Prostate gland (tissue), 2 donors: ENCODE results near the gene RRP36. TPM values are rescaled to one million over a fixed set of nuclear protein-coding genes. Genes with fewer than 3 reads are reported as not detected.
A peak's percentile ranks its signal among the peaks of the same experiment; 100 is the strongest.

Source experiments
- DNase-seq: peaks from one replicate; pipeline ENCODE4 v3.0.0-alpha.2; 2019; ENCODE audit warnings: low spot score
- H3K27ac ChIP-seq, 2 donors: fragments of 200-600 bp; sonication (generic); 2 replicates each; pipeline ENCODE4 v1.5.1; 2017 to 2019
- H3K27me3 ChIP-seq: fragments of 200-600 bp; sonication (generic); replicated peaks from 2 replicates; pipeline ENCODE4 v1.5.1; 2019; ENCODE audit not compliant: insufficient read depth
- H3K36me3 ChIP-seq, 2 donors: fragments of 200-600 bp; sonication (generic); 1 replicate in 1 of 2; 2 replicates in 1 of 2; pipeline versions ENCODE4 v1.5.1 to v1.8.1; 2017 to 2019
- H3K4me1 ChIP-seq: fragments of 200-600 bp; sonication (generic); replicated peaks from 2 replicates; pipeline ENCODE4 v1.5.1; 2019
- H3K4me3 ChIP-seq, 2 donors: fragments of 200-600 bp; sonication (generic); 2 replicates each; pipeline ENCODE4 v1.5.1; 2017 to 2019
- H3K9me3 ChIP-seq: fragments of 200-600 bp; sonication (generic); 2 replicates; pipeline ENCODE4 v1.5.1; 2017
- POLR2A ChIP-seq: fragments of 450-650 bp; IDR thresholded peaks from one replicate; pipeline ENCODE4 v1.6.1; 2016; ENCODE audit warnings: antibody characterized with exemption, mild to moderate bottlenecking
- POLR2AphosphoS5 ChIP-seq: sonication (generic); formaldehyde crosslinking; IDR thresholded peaks from one replicate; pipeline ENCODE4 v1.6.1; 2017; ENCODE audit warnings: antibody characterized with exemption
- WGBS: methylation state at CpG from one replicate; pipeline ENCODE4 v1.1.5; 2018; 5-methylcytosine and 5-hydroxymethylcytosine counted together
- intact Hi-C: fragments of 100-400 bp; cut with DNase I; formaldehyde crosslinking; loops from one replicate; pipeline ENCODE4 v1.14.2; 2022
- total RNA-seq, 2 donors: library from RNA; depleted of rRNA; stranded (reverse); fragments of >200 nt; gene quantifications; one replicate each; pipeline ENCODE4 v1.1.0, GENCODE V29; 2016
- TF ChIP-seq, protein P1 (sequence below), 4 experiments: fragments of 200-600 bp in 2 of 4; fragments of 450-650 bp in 2 of 4; sonication (generic) in 2 of 4; IDR thresholded peaks; 1 replicate in 3 of 4; 2 replicates in 1 of 4; pipeline ENCODE4 v1.5.1; 2016 to 2019; ENCODE audit warnings: antibody characterized with exemption in 4 of 4, mild to moderate bottlenecking in 2 of 4, moderate library complexity in 2 of 4

Gene RRP36
- total RNA-seq, 2 donors from 2014 or later = 45.1 to 50.8 TPM

DNA sequence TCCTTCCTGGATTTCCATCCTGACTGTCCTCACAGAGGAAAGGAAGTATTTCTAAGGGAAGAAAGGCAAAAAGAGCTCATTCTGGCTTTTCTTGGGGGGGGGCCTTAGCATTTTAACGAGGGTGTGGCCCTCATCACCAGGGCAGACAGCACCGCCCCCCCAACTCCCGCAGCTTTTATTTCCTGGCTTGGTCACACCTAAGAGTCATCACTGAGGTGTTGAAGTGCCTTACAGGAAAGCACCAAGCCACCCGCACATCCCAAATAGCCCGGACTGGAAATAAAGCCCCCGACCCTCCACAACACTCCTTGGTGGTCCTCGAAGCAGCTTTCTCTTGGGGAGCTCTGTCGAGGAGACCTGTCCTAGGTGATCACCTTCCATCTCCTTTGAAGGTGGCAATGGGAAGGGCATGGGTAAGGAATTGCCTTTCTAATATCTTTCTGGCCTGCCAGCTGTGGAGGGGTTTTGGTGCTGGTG is 55.9 kb downstream of the RRP36 start:
- no peak for DNase-seq
- Histone ChIP-seq H3K36me3 (no peaks in the 10 kb centered on the region), H3K4me1 (peaks cover 8% of the 10 kb centered on the region), H3K27me3 (no peaks in the 10 kb centered on the region), H3K9me3 (no peaks in the 10 kb centered on the region), H3K4me3 (peak overlapping the region; percentile 73 to 79), H3K27ac (peak overlapping the region; percentile 68 to 78)
- no peak for TF ChIP-seq POLR2A
- TF ChIP-seq, protein P1, sequence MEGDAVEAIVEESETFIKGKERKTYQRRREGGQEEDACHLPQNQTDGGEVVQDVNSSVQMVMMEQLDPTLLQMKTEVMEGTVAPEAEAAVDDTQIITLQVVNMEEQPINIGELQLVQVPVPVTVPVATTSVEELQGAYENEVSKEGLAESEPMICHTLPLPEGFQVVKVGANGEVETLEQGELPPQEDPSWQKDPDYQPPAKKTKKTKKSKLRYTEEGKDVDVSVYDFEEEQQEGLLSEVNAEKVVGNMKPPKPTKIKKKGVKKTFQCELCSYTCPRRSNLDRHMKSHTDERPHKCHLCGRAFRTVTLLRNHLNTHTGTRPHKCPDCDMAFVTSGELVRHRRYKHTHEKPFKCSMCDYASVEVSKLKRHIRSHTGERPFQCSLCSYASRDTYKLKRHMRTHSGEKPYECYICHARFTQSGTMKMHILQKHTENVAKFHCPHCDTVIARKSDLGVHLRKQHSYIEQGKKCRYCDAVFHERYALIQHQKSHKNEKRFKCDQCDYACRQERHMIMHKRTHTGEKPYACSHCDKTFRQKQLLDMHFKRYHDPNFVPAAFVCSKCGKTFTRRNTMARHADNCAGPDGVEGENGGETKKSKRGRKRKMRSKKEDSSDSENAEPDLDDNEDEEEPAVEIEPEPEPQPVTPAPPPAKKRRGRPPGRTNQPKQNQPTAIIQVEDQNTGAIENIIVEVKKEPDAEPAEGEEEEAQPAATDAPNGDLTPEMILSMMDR (IDR thresholded peaks at IDR 0.05) = no peak
- no peak for TF ChIP-seq POLR2AphosphoS5
- intact Hi-C loops = no loop called here
- WGBS = 26% methylated on average over 8 of the region's 8 CpGs

DNA sequence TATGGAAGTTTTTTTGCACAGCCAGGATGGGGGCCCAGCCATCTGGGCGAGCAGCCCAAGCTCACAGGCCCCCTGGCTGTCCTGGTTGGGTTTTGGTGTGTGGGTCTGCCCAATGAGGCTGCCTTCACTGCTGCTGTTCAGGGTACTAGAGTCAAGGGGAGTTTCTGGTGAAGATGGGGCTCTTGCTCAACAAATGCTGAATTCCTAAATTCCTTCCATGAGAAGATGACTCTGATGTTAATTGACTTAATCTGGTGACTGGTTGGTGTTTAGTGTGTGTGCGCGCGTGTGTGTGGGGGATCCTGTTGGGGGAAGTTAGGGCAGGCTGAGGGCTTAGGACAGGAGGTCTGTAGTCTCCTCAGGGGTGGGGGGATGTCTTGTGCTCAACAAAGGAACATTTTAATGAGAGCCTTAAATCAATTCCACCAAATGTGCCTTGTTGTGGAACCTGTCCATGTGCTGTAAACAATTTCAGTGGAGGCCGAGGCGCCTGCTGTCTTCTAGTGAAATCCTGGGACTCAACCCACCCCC is 56.6 kb downstream of the RRP36 start:
- TF ChIP-seq POLR2AphosphoS5 (no peak), POLR2A (no peak)
- TF ChIP-seq, protein P1 (IDR thresholded peaks at IDR 0.05) = no peak
- 76% methylated on average over 6 of the region's 6 CpGs for WGBS
- no peak for DNase-seq
- Histone ChIP-seq H3K36me3 (no peaks in the 10 kb centered on the region), H3K27me3 (no peaks in the 10 kb centered on the region), H3K9me3 (no peaks in the 10 kb centered on the region), H3K27ac (no peak overlapping the region), H3K4me1 (peaks cover 8% of the 10 kb centered on the region), H3K4me3 (peak overlapping the region in 1 of 2 donors; percentile 79)
- intact Hi-C loops = no loop called here

DNA sequence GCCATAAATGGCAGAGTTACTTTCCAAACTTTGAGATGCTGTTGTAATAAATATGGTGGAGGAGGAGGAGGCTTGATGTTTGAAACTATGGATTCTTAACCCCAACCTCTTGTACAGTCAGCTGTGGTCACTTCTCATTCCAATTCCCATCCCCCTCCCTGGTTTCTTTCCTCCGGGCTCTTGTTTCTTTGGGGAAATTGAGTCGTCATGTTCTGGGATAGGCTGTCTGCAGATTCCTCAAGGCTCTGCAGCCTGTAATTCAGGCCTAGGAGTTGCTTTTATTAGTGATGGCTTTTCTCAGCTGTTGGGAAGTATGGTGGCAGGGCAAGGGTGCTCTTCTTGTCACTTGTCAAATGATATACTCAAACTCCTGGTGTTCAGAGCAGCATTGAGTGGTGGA is 57.3 kb downstream of the RRP36 start:
- Histone ChIP-seq H3K27ac (no peak overlapping the region), H3K4me3 (no peak overlapping the region), H3K27me3 (no peaks in the 10 kb centered on the region), H3K4me1 (peaks cover 8% of the 10 kb centered on the region), H3K36me3 (no peaks in the 10 kb centered on the region), H3K9me3 (no peaks in the 10 kb centered on the region)
- whole genome bisulfite sequencing = 79% methylated on average over 2 of the region's 2 CpGs
- no peak for DNase-seq
- intact Hi-C loops = no loop called here
- TF ChIP-seq POLR2AphosphoS5 = no peak
- TF ChIP-seq, protein P1 (IDR thresholded peaks at IDR 0.05) = no peak
- no peak for TF ChIP-seq POLR2A

Other genes with a start within 250 kb of the RRP36 start
- 10 to 100 TPM; 21.0 to 26.2 TPM for gene BICRAL, start 239.6 kb upstream of the RRP36 start, total RNA-seq
- 10 to 100 TPM; 79.0 to 79.8 TPM for gene RPL7L1, start 142.0 kb upstream of the RRP36 start, total RNA-seq
- gene PTCRA, start 105.6 kb upstream of the RRP36 start, total RNA-seq = not detected
- 10 to 100 TPM; 52.3 to 68.5 TPM for gene CNPY3, start 92.1 kb upstream of the RRP36 start, total RNA-seq
- gene GNMT, start 60.9 kb upstream of the RRP36 start, total RNA-seq = 10 to 100 TPM; 14.7 to 85.9 TPM
- 10 to 100 TPM; 23.9 to 57.9 TPM for gene PEX6, start 42.4 kb upstream of the RRP36 start, total RNA-seq
- 10 to 100 TPM; 55.1 to 95.9 TPM for gene PPP2R5D, start 37.1 kb upstream of the RRP36 start, total RNA-seq
- gene MEA1, start 7.7 kb upstream of the RRP36 start, total RNA-seq = 10 to 100 TPM; 67.9 to 95.9 TPM
- 100 to 1,000 TPM; 138 to 148 TPM for gene KLHDC3, start 7.4 kb upstream of the RRP36 start, total RNA-seq
- 10 to 100 TPM; 18.6 to 30.4 TPM for gene CUL7, start 32.2 kb downstream of the RRP36 start, total RNA-seq
- 10 to 100 TPM; 19.1 to 52.3 TPM for gene MRPL2, start 37.8 kb downstream of the RRP36 start, total RNA-seq
- gene KLC4, start 38.0 kb downstream of the RRP36 start, total RNA-seq = 10 to 100 TPM; 27.3 to 41.2 TPM
- 10 to 100 TPM; 83.3 to 85.2 TPM for gene PTK7, start 54.7 kb downstream of the RRP36 start, total RNA-seq
- 10 to 100 TPM; 40.5 to 56.3 TPM for gene SRF, start 149.6 kb downstream of the RRP36 start, total RNA-seq
- gene CUL9, start 160.6 kb downstream of the RRP36 start, total RNA-seq = 10 to 100 TPM; 22.9 to 87.0 TPM
- 100 to 1,000 TPM in 1 of 2 donors, 10 to 100 TPM in 1; 40.3 to 138 TPM for gene DNPH1, start 207.9 kb downstream of the RRP36 start, total RNA-seq
- under 1 TPM; 0.18 to 0.62 TPM for gene TTBK1, start 221.9 kb downstream of the RRP36 start, total RNA-seq